Right hindlimb (tissue), 1 donor: Measurements from ENCODE around the gene LSM12.
"Not testable (repeated sequence)": the region's sequence is repeated elsewhere in the genome, so short reads cannot be mapped to it uniquely, and the experiment has no call there.

ENCODE experiments used
- DNase-seq: peaks from one replicate; pipeline ENCODE4 v3.0.0-alpha.2; 2018

The LSM12 gene

DNA sequence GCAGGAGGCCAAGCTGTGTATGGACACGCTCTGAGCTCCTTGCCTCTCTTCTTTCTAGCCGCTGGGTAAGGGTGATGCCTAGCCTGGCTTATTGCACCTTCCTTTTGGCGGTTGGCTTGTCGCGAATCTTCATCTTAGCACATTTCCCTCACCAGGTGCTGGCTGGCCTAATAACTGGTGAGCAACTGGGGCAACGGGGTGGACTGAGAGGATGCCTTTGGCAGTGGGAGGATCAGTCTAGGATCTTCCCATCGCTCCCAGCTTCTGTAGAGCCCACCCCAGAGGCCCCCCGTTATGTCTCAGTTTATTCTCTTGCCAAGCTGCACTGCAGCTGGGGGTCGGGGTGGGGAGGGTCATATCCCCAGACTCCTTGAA is 8.4 kb upstream of the LSM12 start:
- DNase-seq, result no peak

DNA sequence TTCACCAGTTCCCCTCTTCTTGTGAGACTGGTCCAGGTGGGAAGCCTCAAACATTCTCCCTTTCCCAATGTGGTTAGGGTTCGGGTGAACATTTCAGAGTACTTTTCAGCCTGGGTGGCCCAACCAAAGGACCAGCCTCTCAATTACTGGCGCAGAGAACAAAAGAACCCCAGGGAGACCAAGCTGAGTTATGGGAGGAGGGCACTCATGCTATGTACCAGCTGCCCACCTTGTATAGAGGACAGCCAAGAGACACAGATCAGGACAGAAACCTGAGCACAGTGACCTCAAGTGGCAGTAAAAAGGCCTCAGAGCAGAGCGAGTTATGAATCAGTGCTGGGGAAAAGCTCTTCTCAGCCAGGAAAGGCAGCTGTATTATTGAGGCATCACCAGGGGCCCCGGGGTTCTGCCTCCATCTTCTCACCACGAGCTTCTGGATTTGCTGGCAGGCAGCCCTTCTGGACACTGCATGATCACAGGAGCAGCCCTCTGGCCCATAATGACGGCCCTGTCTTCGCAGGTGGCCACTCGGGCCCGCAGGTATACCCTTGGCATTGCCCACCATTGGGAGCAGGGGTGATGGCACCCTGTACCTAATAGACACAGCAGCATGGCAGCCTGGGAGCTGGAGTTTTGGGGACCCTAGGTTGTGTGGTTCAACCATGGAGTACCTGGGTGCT is 7.9 kb upstream of the LSM12 start:
- no peak for DNase-seq

DNA sequence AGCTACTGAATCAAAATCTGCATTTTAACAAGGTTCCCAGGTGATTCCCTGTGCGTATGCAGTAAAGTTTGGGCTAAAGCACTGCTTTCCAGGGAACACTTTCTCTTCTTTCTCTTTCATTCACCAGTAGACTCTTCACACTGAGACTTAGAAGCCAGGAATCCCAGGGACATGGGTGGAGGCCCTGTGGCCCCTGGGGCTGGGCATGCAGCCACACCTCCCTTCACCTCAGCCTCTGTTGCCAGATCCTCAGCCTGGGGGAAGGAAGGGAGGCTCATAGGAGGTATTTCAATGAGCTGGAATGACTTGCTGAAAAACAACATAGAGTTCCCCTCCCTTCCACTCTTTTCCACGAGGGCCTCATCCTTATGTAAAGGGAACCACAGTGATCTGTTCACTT is 5.3 kb upstream of the LSM12 start:
- DNase-seq, result no peak

DNA sequence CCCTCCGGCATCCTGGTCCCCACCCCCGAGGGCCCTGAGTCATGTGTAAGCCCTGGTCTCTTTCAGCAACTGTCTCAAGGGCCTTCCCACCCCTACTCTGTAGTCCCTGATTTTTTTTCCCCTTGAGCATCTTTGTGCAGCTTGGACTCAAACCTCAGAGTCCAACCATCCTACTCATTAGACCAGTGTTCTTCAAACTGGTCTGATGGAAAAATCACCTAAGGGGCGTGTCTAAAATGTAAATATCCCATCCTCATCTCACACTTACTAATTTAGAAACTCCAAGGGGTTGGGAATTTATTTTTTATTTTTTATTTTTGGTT is 4.7 kb upstream of the LSM12 start:
- DNase-seq, result no peak

DNA sequence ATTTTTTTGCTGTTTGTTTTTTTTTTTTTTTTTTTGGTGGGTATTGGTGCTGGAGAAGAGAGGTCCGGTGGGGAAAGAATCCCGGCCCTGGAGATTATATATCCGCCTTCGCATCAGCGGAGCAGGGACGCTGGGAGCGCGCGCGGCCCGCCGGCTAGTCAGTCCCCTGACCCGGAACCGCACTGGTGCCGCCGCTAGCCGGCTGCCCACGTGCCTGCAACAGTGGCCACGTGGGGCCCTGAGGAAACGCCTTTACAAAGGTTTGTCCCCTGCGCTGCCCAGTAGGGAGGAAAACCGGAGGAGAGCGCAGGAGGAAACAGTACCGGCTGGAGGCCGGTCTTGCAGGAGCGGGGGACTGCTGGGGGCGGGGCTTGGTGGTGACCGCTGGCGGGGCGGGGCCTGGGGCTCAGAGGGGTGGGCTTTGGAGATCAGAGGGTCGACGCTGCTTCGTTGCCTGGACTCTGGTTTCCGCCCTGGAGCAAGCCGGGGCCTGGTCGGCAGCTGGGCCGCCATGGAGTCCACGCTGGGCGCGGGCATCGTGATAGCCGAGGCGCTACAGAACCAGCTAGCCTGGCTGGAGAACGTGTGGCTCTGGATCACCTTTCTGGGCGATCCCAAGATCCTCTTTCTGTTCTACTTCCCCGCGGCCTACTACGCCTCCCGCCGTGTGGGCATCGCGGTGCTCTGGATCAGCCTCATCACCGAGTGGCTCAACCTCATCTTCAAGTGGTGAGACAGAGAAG is 4.2 kb upstream of the LSM12 start, which contains the start of gene G6PC3:
G6PC3 (plus strand) TSS at position 281 of the 743 bp plus-strand sequence; CDS start at position 512, 231 bp downstream.
- peak; percentile 98 for DNase-seq

DNA sequence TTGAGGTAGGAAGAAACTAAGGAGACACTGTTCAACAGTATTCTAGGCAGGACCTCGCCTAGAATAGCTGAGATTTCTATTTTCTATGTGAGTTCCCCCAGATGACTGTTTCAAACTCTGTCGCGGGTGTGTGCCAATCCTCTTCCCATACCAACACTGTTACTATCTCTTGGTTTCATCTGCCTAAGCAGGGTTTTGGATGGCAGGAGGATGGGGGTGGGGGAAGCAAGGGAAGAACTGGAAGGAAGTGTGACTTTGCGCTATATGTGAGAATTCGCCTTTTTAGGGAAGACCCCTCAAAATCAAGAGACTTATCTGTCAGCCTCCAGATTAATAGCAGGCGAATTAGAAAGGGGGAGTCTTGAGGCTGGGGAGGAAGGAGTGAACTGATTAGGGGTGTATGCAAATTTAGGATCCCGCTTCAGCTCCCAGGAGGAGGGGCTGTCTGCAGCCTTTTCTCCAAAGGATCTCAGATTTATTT is 3.5 kb upstream of the LSM12 start:
- no peak for DNase-seq

DNA sequence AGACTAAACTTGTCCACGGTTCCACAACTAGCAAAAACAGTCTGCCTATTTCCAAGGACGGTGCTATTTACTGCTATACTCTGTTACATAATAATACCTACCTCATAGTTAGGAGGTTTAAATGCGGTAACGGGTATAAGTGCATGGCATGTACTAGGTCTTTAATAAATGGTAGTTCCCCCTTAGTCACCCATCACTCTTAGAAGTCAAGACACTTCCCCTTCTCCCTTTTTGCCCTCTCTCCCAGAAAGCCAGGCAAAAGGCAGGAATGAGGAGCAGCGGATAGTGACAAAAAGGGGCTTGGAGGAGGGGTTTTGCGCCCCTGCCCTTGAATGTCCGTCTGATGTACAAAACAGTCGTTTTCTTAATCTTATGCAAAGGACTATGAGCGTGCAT is 1.1 kb upstream of the LSM12 start:
- no peak for DNase-seq

DNA sequence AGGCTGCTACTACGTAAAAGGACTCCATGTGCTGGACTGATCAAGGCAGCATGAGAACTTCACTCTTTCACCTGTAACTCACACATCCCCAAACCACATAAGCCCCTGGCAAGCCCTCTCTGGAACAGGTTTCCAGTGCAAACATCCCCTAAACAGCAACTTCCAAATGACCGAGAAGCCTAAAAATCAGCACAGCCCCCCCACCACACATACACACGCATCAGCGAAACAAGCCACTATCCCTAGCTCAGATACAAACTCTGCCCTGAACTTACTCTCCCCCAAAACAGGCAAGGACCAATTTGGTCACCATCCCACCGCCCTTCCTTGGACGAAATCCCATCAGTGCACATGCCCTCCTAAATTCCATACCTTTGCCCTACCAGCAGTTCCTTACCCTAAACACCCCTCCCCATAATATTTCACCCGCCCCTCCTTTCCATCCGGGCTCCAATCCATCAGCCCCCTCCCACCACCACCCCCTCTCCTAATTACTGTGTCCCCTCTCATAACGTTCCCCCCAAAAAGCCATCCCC is 735 bp downstream of the LSM12 start:
- DNase-seq, result no peak

DNA sequence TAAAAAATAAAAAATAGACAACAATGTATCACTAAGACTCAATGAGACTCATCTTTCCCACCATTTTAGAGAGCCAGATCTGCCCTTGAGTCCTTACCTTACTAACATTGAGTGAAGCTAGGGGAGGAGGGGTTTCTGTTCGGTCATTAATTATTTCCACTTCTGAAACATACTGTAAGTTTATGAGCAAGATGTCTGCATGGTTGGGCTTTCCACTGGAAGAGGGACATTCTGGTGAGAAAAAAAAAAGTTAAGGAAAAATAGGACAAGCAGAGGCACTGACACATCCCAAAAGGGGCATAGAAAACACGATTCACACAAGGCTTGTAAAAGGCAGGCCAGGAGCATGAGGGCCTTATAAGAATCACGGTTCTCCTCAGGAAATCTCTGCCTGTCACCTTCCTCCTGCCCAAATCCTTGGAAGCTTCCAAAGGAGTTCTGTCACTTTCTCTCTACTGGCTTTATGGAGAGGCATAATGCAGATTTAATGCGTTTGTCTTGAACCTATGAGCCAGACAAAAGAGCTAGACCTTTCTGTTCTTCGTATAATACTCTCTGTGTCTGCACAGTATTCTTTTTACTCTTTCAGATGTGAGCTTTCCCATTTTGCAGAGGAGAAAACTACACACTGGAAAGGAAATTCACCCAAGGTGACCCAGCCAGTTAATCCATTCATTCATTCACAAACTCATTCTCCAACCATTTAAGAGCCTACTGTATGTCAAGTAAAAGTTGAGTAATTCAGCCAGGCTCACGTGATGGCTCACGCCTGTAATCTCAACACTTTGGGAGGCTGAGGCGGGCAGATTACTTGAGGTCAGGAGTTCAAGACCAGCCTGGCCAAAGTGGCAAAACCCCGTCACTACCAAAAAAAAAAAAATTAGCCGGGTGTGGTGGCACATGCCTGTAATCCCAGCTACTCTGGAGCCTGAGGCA is 2.5 kb downstream of the LSM12 start:
- no peak for DNase-seq

DNA sequence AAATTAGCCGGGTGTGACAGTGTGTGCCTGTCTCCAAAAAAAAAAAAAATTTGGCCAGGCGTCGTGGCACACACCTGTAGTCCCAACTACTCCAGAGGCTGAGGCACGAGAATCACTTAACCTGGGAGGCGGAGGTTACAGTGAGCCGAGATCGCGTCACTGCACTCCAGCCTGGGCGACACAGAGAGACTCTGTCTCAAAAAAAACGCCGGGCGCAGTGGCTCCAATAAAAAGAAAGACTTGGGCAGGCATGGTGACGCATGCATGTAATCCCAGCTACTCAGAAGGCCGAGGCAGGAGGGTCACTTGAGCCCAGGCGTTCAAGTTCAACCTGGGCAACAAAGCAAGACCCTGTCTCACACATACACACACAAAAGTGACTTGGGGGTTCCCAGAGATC is 3.6 kb downstream of the LSM12 start:
- DNase-seq, result no peak

DNA sequence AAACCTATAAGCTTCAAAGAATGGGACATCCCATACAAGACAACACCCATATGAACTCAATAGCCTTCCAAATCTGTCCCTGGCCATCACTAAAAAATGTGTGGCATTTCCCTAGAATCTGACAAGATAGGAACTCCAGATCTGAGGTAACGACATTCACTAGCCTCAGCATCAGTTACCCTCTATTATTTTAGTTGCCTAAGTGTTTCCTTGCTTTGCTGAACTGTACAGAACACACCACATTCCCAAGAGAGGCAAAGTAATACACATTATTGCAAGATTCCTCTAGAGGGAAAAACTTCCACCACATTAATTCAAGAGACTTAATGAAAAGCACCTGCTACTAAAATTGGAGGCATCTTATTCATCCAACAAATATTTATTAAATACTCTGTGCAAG is 5.0 kb downstream of the LSM12 start:
- no peak for DNase-seq

DNA sequence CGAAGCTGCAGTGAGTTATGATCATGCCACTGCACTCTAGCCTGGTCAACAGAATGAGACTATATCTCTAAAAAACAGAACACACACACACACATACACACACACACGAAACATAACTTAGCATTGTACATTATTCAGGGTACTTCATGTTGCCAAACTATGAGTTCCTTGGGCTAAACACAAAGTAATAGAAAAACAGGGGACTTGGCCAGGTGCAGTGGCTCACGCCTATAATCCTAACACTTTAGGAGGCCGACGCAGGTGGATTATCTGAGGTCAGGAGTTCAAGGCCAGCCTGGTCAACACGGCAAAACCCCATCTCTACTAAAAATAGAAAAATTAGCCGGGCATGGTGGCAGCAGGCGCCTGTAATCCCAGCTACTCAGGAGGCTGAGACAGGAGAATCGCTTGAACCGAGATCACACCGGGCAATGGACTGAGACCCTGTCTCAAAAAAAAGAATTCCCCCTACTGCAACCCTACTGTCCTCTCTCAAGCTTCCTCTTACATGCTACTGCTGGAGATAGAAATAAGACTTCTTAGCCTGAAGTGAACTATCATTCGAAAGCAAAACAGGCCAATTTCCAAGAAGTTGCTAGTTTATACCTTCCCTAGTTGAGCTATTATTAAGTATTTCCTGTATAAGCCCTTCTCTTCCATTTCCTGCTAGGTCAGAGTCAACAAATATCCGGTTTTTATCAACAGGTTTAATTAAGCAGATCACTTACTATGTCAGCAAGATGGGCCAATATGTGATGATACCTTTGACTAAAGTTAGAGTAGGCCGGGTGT is 7.2 kb downstream of the LSM12 start:
- no peak for DNase-seq

DNA sequence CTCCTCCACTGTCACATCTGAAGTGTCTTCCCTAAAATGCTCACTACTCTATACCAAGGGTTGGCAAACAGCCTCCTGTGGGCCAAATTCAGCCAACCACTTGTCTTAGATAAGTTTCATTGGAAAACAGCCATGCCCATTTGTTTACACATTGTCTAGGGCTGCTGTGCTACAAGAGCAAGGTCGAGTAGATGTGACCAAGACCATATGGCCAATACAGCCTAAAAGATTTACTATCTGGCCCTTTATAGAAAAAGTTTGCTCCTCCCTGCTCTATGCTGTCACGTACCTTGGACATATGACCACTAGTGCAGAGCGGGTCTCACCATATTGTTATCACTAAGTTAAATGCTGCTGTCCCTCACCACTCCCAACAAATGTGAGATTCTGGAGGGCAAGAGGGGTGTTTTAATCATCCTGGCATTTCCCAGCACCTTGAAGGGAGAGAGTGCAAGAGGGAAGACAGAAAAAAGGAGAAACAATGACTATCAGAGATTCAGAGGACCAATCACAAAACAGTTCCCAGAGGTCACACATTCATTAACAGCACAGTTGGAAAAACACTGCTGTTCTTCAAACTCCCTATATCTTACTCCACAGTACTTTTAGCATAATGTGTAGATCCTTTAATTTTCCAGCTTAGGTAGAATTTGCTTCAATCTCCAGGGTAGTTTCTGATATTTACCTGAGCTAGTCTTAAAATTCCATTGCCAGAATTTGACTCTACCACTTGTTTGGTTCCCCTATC is 13.2 kb downstream of the LSM12 start:
- DNase-seq, result no peak

DNA sequence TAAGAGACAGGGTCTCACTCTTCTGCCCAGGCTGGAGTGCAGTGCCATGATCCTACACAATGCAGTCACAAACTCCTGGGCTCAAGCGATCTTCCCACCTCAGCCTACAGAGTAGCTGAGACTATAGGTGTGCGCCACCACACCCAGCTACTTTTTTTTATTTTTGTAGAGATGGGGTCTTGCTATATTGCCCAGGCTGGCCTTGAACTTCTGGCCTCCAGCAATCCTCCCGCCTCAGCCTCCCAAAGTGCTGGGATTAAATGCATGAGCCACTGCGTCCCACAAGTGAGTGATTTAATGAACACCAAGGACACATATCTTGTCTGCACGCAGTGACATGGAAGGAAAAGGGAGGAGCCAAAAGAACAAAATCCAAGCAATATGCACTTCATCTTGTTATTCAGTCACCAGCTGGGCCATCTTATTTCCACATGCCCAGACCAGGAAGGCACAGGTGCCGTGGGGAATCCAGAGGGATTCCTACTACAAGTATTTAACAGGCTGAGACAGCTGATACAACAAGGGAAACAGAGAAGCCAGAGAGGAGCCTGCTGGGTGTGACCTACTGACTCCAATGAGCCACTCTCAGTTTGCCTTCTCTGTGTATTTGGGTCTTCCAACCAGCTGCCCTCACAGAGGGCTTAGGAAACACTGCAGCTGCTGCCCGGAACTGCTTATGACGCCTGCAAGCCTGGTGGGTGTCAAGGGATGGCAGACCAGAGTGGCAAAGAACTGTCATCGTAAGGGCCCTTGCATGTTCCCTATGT is 17.0 kb downstream of the LSM12 start:
- DNase-seq, result peak; percentile 69

DNA sequence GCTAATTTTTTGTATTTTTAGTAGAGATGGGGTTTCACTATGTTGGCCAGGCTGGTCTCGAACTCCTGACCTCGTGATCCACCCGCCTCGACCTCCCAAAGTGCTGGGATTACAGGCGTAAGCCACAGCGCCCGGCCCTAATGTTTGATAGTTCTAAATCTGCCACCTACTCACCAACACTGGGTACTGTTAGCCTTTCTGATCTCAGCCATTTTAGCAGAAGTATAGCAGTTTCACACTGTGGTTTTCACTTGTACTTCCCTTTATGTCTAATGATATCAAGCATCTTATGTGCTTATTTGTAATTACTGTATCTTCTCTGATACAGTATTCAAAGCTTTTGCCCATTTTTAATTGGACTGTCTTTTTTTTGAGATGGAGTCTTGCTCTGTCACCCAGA is 19.6 kb downstream of the LSM12 start:
- DNase-seq, result not testable (repeated sequence)

DNA sequence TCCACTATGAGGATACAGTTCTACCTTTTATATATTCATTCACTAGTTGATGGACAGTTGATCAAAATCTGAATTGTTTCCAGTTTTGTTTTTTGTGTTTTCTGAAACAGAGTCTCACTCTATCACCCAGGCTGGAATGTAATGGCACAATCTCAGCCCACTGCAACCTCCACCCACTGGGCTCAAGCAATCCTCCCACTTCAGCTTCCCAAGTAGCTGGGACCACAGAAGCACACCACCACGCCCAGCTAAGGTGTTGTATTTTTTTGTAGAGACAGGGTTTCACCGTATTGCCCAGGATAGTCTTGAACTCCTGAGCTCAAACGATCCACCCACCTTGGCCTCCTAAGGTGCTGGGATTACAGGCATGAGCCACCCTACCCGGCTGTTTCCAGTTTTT is 21.0 kb downstream of the LSM12 start:
- no peak for DNase-seq

DNA sequence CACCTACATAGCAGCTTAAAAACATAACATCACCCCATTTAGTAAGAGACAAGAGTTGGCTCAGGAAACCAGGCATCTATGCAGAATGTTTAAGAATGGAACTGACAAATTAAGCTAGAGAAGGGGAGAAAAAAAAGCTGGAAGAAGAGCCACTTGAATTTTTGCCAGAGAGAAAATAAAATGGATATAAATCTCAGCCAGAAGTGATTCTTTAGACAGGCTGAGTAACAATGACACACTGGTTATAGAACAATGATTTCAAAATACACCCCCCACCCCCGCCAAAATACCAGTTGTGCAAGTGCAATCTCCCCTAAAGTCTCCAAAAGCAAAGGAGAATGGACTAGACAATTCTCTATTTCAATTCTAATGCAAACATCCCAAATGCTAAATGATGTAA is 22.4 kb downstream of the LSM12 start:
- no peak for DNase-seq

DNA sequence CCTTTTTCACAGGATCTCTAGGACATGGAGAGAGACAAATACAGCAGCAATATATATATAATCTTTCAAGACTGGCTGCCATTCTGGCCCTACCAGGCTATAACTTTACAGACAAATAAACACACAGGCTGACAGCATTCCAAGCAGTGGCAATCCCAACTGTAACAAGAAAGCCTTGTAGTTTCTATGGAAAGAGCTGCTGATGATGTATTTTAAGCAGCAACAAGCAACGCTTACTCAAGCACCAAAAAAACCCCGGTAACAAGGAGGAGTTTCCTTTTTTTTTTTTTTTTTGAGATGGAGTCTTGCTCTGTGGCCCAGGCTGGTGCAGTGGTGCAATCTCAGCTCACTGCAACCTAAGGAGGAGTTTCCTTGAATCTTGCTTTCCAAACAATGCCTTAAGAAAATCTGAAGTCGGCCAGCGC is 23.2 kb downstream of the LSM12 start:
- DNase-seq, result no peak

DNA sequence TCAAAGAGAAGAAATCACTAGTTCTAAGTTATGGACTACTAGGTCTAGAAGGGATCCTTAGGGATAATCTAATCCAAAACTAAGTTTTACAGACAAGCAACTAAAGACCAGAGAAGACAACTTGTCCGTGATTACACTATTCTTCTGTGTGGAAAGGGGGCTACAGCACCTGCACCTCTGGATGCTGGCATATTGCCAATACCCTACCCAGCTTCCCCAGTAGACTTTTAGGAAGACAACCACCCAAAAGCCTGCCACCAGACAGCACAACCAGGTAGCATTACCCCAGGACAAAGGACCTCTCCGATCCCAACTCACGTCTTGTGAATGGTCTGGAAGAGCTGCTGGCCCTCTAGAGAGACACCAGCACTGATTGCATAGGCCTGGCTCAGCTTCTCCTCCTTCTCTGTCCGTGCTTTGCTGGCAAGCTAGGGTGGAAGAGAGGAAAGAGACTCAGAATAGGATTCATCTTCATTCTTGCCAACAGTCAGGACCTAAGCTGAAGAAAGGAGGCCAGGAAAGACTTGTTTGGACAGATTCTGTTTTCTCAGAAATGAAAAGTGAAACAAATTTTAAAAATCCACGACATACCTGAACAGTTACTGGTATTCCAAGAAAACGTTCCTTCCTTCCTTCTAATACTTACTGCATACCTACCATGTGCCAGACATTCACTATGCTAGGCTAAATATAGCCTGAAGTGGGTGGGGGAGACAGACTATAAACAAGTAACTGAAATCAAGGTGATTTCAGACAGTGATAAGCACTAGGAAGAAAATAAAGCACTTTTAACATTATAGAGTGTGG is 26.4 kb downstream of the LSM12 start:
- DNase-seq, result no peak

DNA sequence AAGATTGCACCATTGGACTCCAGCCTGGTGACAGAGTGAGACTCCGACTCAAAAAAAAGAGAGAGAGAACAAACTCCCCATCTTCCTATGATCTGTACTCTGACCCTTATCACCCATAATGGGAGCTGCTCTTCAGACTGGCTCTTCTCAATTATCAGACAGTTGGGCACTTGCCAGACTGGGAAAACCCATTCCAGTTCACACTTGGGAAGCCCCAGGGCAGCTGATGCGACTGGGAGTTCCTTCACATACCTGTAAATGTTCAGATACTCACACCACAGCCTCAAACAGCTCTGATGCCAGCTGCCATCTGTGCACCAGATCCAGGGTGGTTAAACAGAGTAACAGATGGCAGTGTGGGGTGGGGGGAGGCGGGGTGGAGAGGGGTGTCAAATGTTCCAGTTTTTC is 27.9 kb downstream of the LSM12 start:
- DNase-seq, result peak; percentile 35
